HepG2 (cell line): ENCODE results near the gene AUTS2. TPM values are rescaled to one million over a fixed set of nuclear protein-coding genes. Genes with fewer than 3 reads are reported as not detected.

Experiments used
- ATAC-seq: fragments of 200-7000 bp; cut with Tn5 transposase; 3 replicates; pipeline ENCODE4 v1.9.1; 2020; ENCODE audit warnings: mild to moderate bottlenecking, moderate library complexity
- BruUV-seq: library from RNA; stranded (reverse); fragments of 400-500 nt; replicated peaks from 2 replicates; lab custom pipeline; 2021; lab: Mats Ljungman, UMichigan
- CTCF ChIA-PET: fragments of 300-600 bp; formaldehyde crosslinking; extraction: SDS; loops from one replicate; lab custom pipeline; 2021; ENCODE audit warnings: low total read pairs, inconsistent platforms, low intra/inter-chr PET ratio; lab: Yijun Ruan, JAX
- POLR2A ChIA-PET: fragments of 350-600 bp; sonication (Branson Sonifier 250); formaldehyde crosslinking; loops from one replicate; lab custom pipeline; 2020; ENCODE audit warnings: antibody characterized with exemption, inconsistent platforms; lab: Yijun Ruan, JAX
- DNase-seq: peaks from one replicate; pipeline ENCODE4 v3.0.0-alpha.2; 2015; ENCODE audit warnings: low spot score
- FAIRE-seq: peaks from 3 replicates; lab custom pipeline; 2011; peaks lifted over from hg19 to GRCh38; lab: Jason Lieb, UNC
- H2AFZ ChIP-seq: one replicate; pipeline ENCODE4 v1.6.1; 2011; ENCODE audit warnings: low read length, inconsistent platforms
- H3K27ac ChIP-seq: fragments of 300-600 bp; 3 replicates; pipeline ENCODE4 v1.8.0; 2011; ENCODE audit warnings: mixed run types, mild to moderate bottlenecking, mixed read lengths, low read length, inconsistent platforms; ENCODE audit not compliant: insufficient read depth; ENCODE audit errors: extremely low read length
- H3K27me3 ChIP-seq, 2 experiments: fragments of 200-600 bp in 1 of 2; 2 replicates in 1 of 2; 3 replicates in 1 of 2; pipeline versions ENCODE4 v1.6.0 to v1.8.0; 2011; ENCODE audit warnings: low read length in 2 of 2, mild to moderate bottlenecking in 2 of 2, moderate library complexity in 2 of 2, inconsistent platforms in 1 of 2; ENCODE audit not compliant: insufficient read depth in 2 of 2, control insufficient read depth in 1 of 2
- H3K36me3 ChIP-seq, 2 experiments: fragments of 200-600 bp in 1 of 2; replicated peaks in 1 of 2; 2 replicates in 1 of 2; 3 replicates in 1 of 2; pipeline versions ENCODE4 v1.5.1 to v1.8.0; 2011; ENCODE audit warnings: low read length in 2 of 2, inconsistent platforms in 1 of 2; ENCODE audit not compliant: insufficient read depth in 2 of 2, control insufficient read depth in 1 of 2
- H3K4me1 ChIP-seq: 2 replicates; pipeline ENCODE4 v1.5.1; 2012; ENCODE audit warnings: low read length, inconsistent platforms; ENCODE audit not compliant: insufficient read depth
- H3K4me2 ChIP-seq: 2 replicates; pipeline ENCODE4 v1.6.0; 2011; ENCODE audit warnings: low read depth, low read length, inconsistent platforms
- H3K4me3 ChIP-seq, 3 experiments: fragments of 200-600 bp in 1 of 3; sonication (generic), shearing (Covaris generic) in 1 of 3; replicated peaks in 1 of 3; 2 replicates each; pipeline ENCODE4 v1.5.1; 2011 to 2016; ENCODE audit warnings: low read length in 3 of 3, inconsistent platforms in 2 of 3, low read depth in 2 of 3, mild to moderate bottlenecking in 2 of 3, control low read depth in 1 of 3, mixed read lengths in 1 of 3; ENCODE audit not compliant: insufficient read depth in 1 of 3
- H3K79me2 ChIP-seq: one replicate; pipeline ENCODE4 v1.6.1; 2011; ENCODE audit warnings: low read length, inconsistent platforms; ENCODE audit not compliant: insufficient read depth
- H3K9ac ChIP-seq: 2 replicates; pipeline ENCODE4 v1.6.0; 2011; ENCODE audit warnings: mild to moderate bottlenecking, low read depth, low read length, inconsistent platforms; ENCODE audit not compliant: insufficient read depth
- H3K9me3 ChIP-seq: 2 replicates; pipeline ENCODE4 v1.5.1; 2012; ENCODE audit warnings: mild to moderate bottlenecking, low read length
- H4K20me1 ChIP-seq: 2 replicates; pipeline ENCODE4 v1.6.0; 2011; ENCODE audit warnings: inconsistent platforms, mild to moderate bottlenecking, low read length, moderate library complexity; ENCODE audit not compliant: insufficient read depth
- ARNT2 ChIP-seq: sonication (generic); formaldehyde crosslinking; IDR thresholded peaks from 2 replicates; pipeline ENCODE4 v1.8.0; 2022; ENCODE audit warnings: mild to moderate bottlenecking, low read depth, missing genetic modification reagents, moderate library complexity
- ATM ChIP-seq: fragments of 450-650 bp; IDR thresholded peaks from 2 replicates; pipeline ENCODE4 v1.7.1; 2017; ENCODE audit warnings: mild to moderate bottlenecking, borderline replicate concordance
- CREB1 ChIP-seq, 2 experiments: fragments of 450-650 bp in 1 of 2; IDR thresholded peaks; 2 replicates each; pipeline ENCODE4 v1.6.1; 2016 to 2017; ENCODE audit warnings: control low read depth in 1 of 2, mild to moderate bottlenecking in 1 of 2, missing compliant biosample characterization in 1 of 2, missing genetic modification characterization in 1 of 2
- HNRNPK ChIP-seq: fragments of 200-400 bp; formaldehyde crosslinking; IDR thresholded peaks from 2 replicates; pipeline ENCODE4 v1.6.1; 2018; ENCODE audit warnings: low read length, low read depth, moderate library complexity, mild to moderate bottlenecking; ENCODE audit not compliant: poor library complexity, severe bottlenecking
- IKZF4 ChIP-seq: sonication (generic); formaldehyde crosslinking; IDR thresholded peaks from 2 replicates; pipeline ENCODE4 v1.5.1; 2020; ENCODE audit warnings: borderline replicate concordance, mild to moderate bottlenecking, low read depth, missing genetic modification reagents; ENCODE audit errors: not compliant biosample characterization
- KLF11 ChIP-seq: IDR thresholded peaks from 2 replicates; pipeline ENCODE4 v1.6.1; 2016; ENCODE audit warnings: missing compliant biosample characterization
- MIXL1 ChIP-seq: IDR thresholded peaks from 2 replicates; pipeline ENCODE4 v1.6.1; 2016
- PHF21A ChIP-seq: sonication (generic); formaldehyde crosslinking; IDR thresholded peaks from 2 replicates; pipeline ENCODE4 v1.5.0; 2020; ENCODE audit warnings: mild to moderate bottlenecking, missing genetic modification reagents
- RARA ChIP-seq: IDR thresholded peaks from 2 replicates; pipeline ENCODE4 v1.6.1; 2016; ENCODE audit warnings: missing genetic modification reagents, missing compliant biosample characterization
- SMARCC2 ChIP-seq: fragments of 450-650 bp; IDR thresholded peaks from 2 replicates; pipeline ENCODE4 v1.6.1; 2017; ENCODE audit warnings: antibody characterized with exemption, mild to moderate bottlenecking
- ZNF142 ChIP-seq: sonication (generic); formaldehyde crosslinking; IDR thresholded peaks from 2 replicates; pipeline ENCODE4 v1.4.0; 2020; ENCODE audit warnings: missing genetic modification reagents
- ZNF574 ChIP-seq: sonication (generic); formaldehyde crosslinking; IDR thresholded peaks from 2 replicates; pipeline ENCODE4 v1.4.0; 2020; ENCODE audit warnings: missing genetic modification reagents
- ZNF614 ChIP-seq: IDR thresholded peaks from 2 replicates; pipeline ENCODE4 v1.6.1; 2018; ENCODE audit warnings: missing biosample characterization, missing genetic modification reagents, inconsistent platforms, borderline replicate concordance
- ZNF737 ChIP-seq: sonication (generic); formaldehyde crosslinking; IDR thresholded peaks from 2 replicates; pipeline ENCODE4 v1.5.0; 2020; ENCODE audit warnings: missing genetic modification reagents, mild to moderate bottlenecking, borderline replicate concordance
- ZNF768 ChIP-seq: sonication (generic); formaldehyde crosslinking; IDR thresholded peaks from 2 replicates; pipeline ENCODE4 v1.4.0; 2020; ENCODE audit warnings: missing genetic modification reagents
- ZSCAN20 ChIP-seq: sonication (generic); formaldehyde crosslinking; IDR thresholded peaks from 2 replicates; pipeline ENCODE4 v1.4.0; 2020; ENCODE audit warnings: missing genetic modification reagents, mild to moderate bottlenecking, borderline replicate concordance
- ZZZ3 ChIP-seq: sonication (generic); formaldehyde crosslinking; IDR thresholded peaks from 2 replicates; pipeline ENCODE4 v1.4.0; 2020; ENCODE audit warnings: missing genetic modification reagents, mild to moderate bottlenecking, borderline replicate concordance
- WGBS: methylation state at CpG from one replicate; pipeline ENCODE4 v1.1.6; 2017; ENCODE audit warnings: low lambda C conversion rate; 5-methylcytosine and 5-hydroxymethylcytosine counted together
- in situ Hi-C: cut with HindIII; loops from 2 replicates; pipeline ENCODE4 v1.10.0; 2017; ENCODE audit warnings: low pct_unique_long_range_greater_than_20kb; ENCODE audit not compliant: extremely low pct_ligation_motif_present
- intact Hi-C: fragments of 100-400 bp; cut with micrococcal nuclease; formaldehyde crosslinking; loops from one replicate; pipeline ENCODE4 v1.10.0; 2022; ENCODE audit not compliant: unreplicated experiment
- polyA plus RNA-seq, 8 experiments: library from polyadenylated mRNA; depleted of rRNA in 3 of 8; stranded (reverse) in 7 of 8; unstranded in 1 of 8; fragments of >200 nt; fragmentation: Illumina TruSeq in 4 of 8; extraction: Trizol in 4 of 8; gene quantifications; 2 replicates each; pipeline versions ENCODE4 v1.2.1 to v1.2.3, GENCODE V29; 2011 to 2016; ENCODE audit warnings: low read depth in 4 of 8, missing spikeins in 1 of 8, mixed read lengths in 1 of 8; ENCODE audit not compliant: insufficient read depth in 1 of 8
- total RNA-seq, 5 experiments: library from RNA; depleted of rRNA; stranded (reverse); fragments of >200 nt; fragmentation: Illumina TruSeq; extraction: Trizol; gene quantifications; 2 replicates each; pipeline ENCODE4 v1.2.3, GENCODE V29; 2016; ENCODE audit warnings: low read depth in 1 of 5

AUTS2 gene
- total and polyA plus RNA-seq, 2 of the 13 experiments (the other 11 are each of a cell fraction or from before 2014, with no cell fraction given): 0.38 TPM; not detected in 1

GRCh38 chr7:69837387-69838068, 239.3 kb downstream of the AUTS2 start:
- H3K4me3 ChIP-seq: no peak overlapping the region

More at GRCh38 chr7:69837387-69838068, 239.3 kb downstream of the AUTS2 start:
- no peak for FAIRE-seq
- H3K27ac ChIP-seq: no peak overlapping the region
- H3K36me3 ChIP-seq: no peaks in the 10 kb centered on the region
- H3K4me2 ChIP-seq: no peak overlapping the region
- H3K9ac ChIP-seq: no peak overlapping the region
- CTCF ChIA-PET: no interaction called here
- no peaks in the 10 kb centered on the region for H3K9me3 ChIP-seq
- H4K20me1 ChIP-seq: no peaks in the 10 kb centered on the region
- intact Hi-C loops: no loop called here
- no peak overlapping the region for H2AFZ ChIP-seq
- no peaks in the 10 kb centered on the region for H3K27me3 ChIP-seq
- 16% methylated on average over 6 of the region's 6 CpGs for WGBS
- no peaks in the 10 kb centered on the region for H3K79me2 ChIP-seq
- no peaks in the 10 kb centered on the region for H3K4me1 ChIP-seq
- POLR2A ChIA-PET: no interaction called here
- in situ Hi-C loops: no loop called here
- no peak for ATAC-seq
- no TSS peak for BruUV-seq
- TF ChIP-seq SMARCC2 (no peak), ZNF142 (no peak), PHF21A (CRISPR knock-in tag) (no peak), ZNF574 (CRISPR knock-in tag) (no peak), IKZF4 (no peak), ARNT2 (CRISPR knock-in tag) (no peak), ZNF614 (CRISPR knock-in tag) (no peak), ZSCAN20 (CRISPR knock-in tag) (no peak), RARA (no peak), CREB1 (IDR thresholded peaks at IDR 0.05) (no peak), CREB1 (CRISPR knock-in tag; IDR thresholded peaks at IDR 0.05) (no peak), HNRNPK (no peak), ZZZ3 (CRISPR knock-in tag) (no peak), MIXL1 (CRISPR knock-in tag) (no peak), KLF11 (CRISPR knock-in tag) (no peak), ZNF768 (no peak), ATM (no peak), ZNF737 (CRISPR knock-in tag) (no peak)
- no peak for DNase-seq
